Measurements from ENCODE around the gene CABYR.
A peak's percentile ranks its signal among the peaks of the same experiment; 100 is the strongest.

Gene CABYR, protein sequence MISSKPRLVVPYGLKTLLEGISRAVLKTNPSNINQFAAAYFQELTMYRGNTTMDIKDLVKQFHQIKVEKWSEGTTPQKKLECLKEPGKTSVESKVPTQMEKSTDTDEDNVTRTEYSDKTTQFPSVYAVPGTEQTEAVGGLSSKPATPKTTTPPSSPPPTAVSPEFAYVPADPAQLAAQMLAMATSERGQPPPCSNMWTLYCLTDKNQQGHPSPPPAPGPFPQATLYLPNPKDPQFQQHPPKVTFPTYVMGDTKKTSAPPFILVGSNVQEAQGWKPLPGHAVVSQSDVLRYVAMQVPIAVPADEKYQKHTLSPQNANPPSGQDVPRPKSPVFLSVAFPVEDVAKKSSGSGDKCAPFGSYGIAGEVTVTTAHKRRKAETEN

DNA sequence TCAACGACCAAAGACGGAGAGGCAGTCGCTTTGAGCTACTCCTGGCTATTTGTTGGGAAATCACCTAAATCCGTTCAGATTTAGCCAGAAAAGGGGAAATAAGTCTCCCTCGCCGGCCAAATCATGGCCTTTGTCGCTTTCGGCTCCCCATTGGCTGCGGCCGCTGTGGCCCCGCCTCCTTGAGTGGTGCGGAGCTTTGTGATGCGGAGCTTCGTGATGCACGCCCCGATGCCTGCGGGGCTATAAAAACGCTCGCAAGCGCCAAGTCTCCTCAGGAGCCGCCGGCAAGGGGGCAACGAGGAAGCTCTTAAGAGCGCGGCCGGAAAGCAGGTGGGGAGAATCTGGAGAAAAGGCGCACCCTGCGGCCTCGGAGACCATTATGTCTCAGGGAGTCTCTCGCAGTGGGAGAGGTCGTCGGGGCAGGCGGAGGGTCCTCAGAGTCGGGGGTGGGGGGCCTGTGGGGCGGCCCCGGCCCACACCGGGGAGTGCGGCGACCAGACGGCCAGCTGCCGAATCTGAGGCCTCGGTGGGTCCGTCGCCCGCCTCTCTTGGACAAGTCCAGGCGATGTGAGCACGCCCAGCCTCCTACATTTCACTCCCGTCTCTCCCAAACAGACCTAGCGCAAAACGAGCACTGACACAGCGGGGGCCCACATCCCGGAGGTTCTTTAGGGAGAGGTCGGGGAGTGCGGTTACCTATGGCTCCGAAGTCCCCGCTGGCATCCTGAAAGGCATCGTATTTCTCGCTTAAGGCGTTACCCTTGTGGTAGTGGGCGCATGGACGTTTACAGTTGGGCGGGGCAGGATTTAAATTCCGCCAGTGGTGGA is at the start of gene CABYR:
Gene CABYR (plus strand): TSS at position 274 of the 828 bp plus-strand sequence. CDS start 4,053 bp downstream, outside the sequence.
- peak; percentile 81 for DNase-seq

DNA sequence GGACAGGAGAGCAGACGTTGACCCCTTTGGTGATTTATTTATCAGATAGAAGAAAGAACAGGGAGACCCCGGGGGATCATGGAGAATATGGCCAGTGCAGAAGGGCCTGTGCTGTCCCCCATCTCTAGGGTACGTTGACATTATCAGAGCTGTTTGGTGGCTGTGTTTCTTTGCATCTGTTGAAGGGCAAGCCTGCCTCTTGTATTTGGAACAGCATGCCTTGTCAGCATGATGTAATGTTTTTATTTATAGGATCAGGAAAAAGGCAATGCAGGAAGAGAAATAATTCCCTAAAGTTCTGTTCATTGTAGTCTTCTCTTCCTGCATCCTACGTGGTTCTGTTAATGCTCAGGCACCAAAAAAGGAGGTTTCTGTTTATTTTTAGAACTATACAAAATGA is 49.8 kb upstream of the CABYR start:
- no peak for DNase-seq

DNA sequence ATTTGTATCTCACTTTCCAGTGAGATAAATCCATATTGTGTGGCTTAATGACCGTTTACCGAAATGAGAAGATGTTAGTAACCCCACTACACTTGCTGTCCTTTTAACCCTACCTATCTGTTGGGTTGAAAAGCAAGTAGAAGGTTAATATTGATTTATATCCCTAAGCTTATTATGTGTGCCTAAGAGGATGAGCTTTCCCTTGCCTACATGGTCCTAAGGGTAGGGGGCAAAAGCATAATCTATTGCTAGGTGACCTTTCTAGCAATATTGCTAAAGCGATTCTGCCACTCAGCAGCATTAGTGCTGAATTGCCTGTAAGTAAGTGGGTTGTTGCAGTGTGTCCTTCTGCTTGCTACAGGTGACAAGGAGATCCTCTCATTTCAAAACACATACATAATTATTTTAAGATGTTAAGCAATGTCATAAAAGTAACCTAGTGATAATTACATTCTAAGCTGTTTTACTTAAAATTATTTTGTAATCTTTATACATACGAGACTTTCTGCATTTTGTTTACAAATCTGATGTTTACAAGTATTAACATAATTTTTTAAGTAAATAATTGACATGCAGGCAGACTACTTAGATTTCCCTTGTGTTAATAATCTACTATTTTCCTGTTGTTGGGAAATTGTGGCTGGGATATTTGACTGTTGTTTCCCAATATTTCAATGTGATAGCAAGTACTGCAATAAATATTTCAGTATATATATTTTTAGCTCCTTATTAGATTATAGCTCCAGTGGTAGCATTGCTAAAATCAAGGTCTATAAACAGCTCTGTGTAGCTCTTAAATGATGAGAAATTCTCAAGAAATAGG is 49.1 kb upstream of the CABYR start:
- no peak for DNase-seq

DNA sequence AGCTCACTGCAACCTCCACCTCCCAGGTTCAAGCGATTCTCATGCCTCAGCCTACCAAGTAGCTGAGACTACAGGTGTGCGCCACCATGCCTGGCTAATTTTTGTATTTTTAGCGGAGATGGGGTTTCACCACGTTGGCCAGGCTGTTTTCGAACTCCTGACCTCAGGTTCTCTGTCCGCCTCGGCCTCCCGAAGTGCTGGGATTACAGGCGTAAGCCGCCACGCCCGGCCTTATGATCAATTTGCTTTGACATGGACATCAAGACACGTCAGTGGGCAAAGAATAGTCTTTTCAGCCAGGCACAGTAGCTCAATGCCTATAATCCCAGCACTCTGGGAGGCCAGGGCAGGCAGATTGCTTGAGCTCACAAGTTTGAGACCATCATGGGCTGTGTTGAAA is 48.0 kb upstream of the CABYR start:
- DNase-seq, result no peak

DNA sequence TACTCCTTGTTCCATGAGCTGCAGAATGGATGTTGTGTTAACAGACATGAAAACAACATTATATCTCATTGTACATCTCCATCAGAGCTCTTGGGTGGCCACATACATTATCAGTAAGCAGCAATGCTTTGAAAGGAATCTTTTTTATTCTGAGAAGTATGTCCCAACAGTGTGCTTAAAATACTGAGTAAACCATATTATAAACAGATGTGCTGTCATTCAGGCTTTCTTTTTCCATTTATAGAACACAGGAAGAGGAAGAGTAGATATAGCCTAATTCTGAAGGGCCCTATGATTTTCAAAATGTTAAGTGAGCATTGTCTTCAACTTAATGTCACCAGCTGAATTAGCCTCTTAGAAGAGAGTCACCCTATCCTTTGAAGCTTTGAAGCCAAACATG is 44.3 kb upstream of the CABYR start:
- no peak for DNase-seq

DNA sequence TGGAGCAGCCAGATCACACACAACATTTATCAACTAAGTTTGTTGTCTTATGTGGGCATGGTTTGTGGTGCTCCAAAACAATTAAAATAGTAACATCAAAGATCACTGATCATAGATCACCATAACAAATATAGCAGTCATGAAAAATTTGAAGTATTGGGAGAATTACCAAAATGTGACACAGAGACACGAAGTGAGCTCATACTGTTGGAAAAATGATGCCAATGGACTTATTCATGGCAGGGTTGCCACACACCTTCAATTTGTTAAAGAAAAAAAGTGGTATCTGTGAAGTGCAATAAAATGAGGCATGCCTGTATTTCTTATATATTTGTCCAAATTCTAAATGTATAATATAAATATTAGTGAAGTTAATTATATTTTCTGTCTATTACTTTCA is 42.9 kb upstream of the CABYR start:
- no peak for DNase-seq

DNA sequence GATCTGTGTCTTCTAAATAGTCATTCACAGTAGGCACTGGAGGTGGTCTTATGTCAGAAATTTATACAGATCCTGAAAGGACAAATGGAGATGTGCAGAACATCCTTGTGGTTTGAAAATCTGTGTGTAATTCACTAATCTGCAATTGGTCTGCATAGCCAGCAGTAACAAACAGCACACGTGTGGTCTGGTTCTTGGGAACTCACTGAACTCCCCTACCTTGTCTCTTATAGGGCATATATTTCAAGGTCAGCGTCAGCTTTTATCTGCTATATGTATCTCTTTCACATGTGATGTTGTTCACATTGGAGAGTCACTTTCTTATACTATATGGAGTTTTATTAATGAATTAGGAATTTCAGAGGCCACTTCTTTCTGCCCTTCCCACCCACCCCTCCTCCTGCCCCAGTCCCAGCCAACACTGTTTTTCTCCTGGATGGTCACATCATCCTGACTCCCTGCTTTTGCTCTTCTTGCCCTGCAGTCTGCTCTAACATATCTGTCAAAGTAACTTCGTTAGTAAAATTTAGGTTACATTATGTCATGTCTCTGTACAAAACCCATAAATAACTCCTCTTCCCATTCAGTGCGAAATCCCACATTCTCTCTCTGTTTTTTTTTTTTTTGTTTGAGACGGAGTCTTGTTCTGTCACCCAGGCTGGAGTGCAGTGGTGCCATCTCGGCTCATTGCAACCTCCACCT is 35.4 kb upstream of the CABYR start:
- no peak for DNase-seq

DNA sequence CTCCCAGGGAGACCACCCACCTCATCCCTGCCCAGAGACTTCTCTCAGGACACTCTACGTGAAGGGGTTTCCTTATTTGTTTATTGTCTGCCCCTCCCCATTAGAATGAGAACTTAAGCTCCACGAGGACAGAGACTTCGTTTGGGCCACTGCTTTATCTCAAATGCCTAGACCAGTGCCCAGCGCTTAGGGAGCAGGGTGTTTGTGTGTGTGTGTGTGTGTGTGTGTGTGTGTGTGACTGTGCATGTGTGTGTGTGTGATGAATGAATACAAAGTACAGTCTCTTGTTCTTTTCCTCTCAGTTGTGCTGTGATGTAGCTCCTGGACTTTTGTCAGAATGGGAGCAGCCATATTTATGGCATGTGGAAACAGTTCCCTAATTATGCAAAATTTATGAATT is 34.4 kb upstream of the CABYR start:
- no peak for DNase-seq

DNA sequence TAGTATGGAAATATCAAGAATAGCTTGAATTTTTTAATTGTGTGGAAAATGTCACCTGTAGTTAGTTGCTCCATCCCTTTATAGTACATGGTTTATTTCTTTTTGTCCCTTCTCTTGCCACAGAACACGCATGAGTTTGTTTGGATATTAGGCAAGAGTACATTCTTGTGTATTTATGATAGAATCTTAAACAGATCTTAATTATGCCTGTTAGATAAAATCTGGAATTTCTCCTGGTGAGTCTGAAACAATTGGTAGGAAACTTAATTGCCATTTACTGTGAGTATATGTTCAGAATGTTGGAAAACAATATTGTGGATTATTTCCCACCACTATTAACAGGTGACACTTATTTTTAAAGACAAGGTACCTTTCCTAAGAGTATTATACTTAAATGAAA is 30.2 kb upstream of the CABYR start:
- DNase-seq, result no peak

DNA sequence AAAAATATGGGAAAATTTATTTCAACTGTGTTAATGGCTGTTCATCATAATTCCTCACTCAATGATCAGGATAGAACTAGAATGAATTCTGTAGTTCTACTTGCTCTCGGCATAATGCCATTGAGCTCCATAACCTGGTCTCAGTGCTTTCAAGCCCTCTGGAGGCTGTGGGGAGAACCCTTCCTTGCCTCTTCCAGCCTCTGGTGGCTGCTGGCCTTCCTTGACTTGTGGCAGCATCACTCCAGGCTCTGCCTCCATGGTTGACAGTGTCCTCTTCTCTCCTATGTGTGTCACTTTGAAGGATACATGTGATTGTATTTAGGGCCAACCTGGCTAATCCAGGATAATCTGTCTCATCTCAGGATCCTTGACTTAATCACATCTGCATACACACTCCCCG is 26.9 kb upstream of the CABYR start:
- DNase-seq, result no peak

DNA sequence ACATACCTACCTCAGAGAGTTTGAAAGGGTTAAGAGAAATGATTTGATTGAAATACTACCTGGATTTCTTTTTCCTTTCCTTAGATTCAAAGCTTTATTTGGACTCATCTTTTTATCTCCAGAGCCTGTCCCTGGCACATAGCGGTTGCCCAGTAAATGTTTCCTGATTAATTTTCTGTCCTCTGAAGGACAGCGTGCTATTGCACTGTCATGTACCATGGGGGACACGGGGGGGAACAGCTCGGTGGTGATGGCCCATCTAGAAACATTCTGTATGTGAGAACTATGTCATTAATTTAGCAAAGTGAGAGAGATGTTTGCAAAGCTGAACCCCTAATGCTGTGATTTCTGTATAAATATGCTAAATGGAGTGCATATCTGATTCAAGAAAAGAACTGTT is 26.4 kb upstream of the CABYR start:
- DNase-seq, result no peak

DNA sequence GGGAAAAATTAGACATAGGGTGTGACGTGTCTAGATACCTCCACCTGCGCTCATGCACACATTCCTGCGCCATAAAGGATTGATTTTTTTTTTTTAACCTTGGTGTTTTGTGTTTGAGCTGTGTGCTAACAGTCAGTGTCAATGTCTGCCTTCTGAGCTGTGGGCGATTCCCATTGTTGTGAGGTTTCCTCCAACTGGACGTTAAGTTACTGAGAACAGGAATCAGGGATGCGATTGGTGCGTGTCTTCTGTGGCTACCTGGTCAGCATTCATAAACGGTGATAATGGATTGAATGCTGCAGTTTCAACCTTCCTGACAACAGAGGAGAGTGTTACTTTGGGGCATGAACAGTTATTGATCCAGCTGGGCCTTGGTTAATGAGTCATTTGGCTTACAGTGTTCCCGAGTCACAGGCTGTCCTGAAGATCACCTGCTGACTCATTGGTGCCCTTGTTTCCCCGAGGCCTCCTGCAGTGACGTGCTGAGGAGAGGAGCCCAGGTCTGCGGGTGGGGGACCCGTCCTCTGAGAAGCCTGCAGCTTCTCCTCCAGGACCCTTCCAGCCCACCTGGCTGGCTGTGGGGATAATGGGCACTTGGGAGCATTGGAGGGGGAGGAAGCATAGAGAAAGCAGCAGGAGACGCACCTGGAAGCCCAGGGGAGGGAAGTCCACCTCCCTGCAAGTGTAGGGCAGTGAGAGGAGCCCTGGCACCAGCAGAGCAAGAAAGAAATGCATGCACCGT is 25.8 kb upstream of the CABYR start:
- DNase-seq, result no peak

DNA sequence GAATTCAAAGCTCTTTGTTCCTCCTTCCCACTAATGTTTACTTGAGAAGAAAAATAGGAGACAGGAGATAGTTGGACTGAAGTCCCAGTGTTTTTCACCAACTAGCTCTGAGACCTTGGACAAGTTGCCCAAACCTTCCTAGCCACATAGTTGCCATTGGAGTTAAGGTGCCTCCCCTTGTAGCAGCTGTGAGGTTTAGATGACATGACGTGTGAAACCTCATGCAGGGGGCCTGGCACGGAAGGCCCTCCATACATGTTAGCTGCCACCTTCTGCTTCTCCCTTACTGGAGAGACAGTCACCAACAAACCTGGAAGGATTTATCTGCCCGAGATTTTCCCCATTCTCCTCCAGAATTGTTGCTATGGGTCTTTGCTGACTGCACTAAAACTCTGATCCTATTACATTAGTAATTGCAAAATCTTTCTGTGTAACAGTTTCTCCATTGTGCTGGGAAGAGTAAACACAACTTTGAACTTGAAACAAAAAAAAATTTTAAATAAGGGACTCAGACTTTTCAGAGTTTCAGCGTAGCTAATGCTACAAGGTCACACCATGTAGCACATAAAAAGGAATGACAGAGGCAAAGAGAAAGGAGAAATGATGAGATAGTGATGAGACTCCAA is 23.8 kb upstream of the CABYR start:
- no peak for DNase-seq

DNA sequence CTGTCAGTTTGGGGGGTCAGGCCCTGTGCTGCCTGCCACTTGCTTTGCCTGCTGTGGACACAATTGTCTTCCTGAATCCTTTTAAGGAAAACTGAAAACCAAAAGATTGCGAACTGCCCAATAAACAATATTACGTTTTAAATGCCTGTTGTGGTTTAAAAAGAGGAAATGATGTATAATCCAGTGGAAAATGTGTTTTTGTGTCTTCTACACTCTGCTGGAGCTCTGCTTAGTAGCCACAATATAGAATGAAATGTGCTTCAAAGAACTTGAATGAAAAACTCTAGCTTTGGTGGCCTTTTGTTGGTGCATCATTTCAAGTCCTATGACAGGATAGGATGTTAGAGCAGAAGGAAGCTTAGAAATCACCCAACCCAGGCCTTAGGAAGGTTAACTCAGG is 23.2 kb upstream of the CABYR start:
- DNase-seq, result no peak

DNA sequence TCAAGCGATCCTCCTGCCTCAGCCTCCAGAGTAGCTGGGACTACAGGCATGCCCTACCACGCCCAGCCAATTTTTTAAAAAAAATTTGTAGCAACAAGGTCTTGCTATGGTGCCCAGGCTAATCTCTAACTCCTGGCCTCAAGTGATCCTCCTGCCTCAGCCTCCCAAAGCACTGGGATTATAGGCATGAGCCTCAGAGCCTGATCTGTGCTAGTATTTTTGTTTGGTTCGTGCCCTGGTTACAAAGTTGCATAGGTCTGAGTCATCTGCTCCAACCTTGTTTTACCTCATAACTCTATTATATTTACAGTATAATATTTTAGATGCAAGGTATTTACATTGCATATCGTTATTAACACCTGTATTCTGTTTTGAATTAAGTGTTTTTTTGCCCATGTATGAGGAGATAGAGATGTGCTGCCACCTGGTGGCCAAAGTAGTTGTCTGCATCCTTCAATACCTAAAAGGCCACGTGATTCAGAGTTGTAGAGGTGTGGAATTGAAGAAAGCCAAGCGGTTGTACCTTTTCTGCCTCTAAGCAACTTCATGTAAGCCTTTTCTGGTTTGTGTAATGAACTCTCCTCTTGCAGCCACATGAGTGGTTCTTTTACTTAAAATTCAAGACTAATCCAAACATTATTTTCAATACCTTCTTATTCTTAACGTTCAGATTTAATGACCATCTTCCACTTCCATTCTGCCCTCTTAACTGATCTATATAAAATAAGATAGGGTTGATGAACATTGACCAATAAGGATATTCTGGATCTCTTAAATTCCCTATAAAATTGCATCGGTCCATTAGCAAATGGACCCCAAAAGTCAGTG is 19.9 kb upstream of the CABYR start:
- DNase-seq, result peak; percentile 79

DNA sequence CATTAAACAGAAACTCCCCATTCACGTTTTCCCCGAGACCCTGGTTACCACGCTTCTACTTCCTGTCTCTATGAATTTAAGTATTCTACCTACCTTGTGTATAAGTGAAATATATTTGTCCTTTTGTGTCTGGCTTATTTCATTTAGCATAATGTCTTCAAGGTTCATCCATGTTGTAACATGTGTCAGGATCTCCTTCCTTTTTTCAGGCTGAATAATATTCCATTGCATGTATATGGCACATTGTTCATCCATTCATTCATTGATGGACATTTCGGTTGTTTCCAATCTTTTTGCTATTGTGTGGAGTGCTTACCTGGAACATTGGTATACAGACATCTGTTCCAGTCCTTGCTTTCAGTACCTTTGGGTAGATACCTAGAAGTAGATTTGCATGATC is 18.2 kb upstream of the CABYR start:
- DNase-seq, result no peak

DNA sequence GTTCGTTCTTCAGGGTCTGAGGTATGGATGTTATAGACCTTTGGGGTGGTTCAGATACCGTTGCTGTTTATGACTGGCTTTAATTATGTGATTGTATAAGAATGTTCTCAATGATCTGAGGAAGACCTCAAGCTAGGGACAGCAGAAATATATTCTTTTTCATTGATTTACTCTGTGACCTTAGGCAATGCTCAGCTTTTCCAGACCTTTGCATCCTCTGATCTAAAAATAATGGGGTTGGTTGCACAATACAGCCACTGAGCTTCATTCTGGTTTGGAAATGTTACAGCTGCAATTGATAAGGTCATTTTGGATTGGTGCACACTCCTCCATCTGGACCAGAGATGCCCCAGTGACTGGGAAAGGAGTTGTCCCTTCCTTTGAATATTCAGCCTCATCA is 17.2 kb upstream of the CABYR start:
- DNase-seq, result no peak

DNA sequence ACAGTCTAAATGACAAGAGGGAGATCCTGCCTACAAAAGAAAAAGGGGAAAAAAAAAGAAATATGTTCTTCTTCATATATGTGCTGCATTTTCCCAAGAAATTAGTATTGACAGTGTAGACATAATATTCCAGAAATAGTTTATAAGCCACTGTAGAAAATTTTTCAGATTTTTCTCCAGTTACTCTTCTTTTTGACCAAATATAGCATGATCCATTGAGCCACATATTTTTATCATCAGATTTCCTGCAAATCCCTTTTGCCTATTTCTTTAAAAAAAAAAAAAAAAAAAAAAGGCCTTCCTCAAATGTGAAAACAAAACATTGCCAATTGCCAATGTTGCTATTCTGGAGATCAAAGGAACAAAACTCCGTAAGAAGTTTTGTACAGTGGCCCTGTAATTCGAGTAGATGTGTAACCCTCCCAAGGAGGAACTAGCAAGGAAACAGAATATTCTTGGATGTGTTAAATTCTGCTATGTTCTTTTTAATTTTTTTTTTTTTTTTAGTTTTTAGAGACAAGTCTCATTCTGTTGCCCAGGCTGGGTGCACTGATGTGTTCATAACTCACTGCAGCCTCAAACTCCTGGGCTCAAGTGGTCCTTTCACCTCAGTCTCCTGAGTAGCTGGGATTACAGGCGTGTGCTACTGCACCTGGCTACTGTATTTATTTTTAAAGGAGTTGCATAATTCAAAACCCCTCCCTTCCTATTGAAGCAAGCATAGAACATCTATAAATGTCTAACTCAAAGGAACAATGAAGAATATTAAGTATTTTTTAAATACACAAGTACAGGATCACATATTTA is 12.5 kb upstream of the CABYR start:
- DNase-seq, result no peak

DNA sequence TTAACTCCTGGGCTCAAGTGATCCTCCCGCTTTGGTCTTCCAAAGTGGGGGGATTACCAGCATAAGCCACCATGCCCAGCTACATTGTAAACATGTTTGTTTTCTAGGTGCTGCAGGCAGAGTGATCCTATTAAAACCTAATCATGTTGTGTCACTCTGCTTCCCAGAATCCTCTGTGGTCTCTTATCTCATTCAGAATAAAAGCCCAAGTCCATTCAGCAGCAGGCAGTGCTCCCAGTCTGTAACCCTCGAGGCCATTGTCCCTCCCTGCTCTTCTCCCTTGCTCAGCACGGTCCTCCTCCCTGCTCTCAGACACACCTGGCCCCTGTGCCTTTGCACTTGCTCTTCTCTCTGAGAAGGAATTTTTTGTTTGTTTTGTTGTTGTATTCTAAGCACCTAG is 11.1 kb upstream of the CABYR start:
- DNase-seq, result no peak

DNA sequence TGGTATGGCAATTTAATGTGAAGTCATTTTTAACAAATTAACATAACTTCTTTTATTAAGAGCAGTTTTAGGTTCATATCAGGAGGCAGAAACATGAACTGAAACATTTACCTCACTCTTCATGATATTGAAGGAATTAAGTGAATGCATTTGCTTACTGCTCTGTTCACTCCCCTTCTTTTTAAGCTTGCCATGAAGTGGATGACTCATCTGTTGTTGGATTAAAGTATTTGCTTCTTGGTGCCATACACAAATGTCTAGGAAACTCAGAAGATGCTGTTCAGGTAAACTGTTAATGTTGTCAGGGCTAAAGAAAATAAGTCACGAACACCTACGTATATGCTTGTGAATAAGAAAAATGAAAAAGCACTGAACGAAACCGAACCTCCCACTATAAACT is 10.2 kb upstream of the CABYR start:
- no peak for DNase-seq

Data from activated naive CD4-positive, alpha-beta T cell treated with Interleukin-2 at 50 U/mL for 16 hours (primary cell).